SK-N-SH (cell line): ENCODE data around the gene C16orf92. TPM values are rescaled to one million over a fixed set of nuclear protein-coding genes. Genes with fewer than 3 reads are reported as not detected.

Experiments used
- CTCF ChIA-PET: fragments of 300-600, 350-600 bp; formaldehyde crosslinking; extraction: SDS; loops from one replicate; lab custom pipeline; 2021; lab: Yijun Ruan, JAX
- POLR2A ChIA-PET: fragments of 350-600 bp; sonication (Branson Sonifier 250); formaldehyde crosslinking; extraction: SDS; loops from one replicate; lab custom pipeline; 2020; ENCODE audit warnings: antibody characterized with exemption, inconsistent platforms; lab: Yijun Ruan, JAX
- DNase-seq: peaks from one replicate; pipeline ENCODE4 v3.0.0; 2012
- H2AFZ ChIP-seq: fragments of 200-600 bp; sonication (generic); 2 replicates; pipeline ENCODE4 v1.8.1; 2016; ENCODE audit warnings: antibody characterized with exemption, mild to moderate bottlenecking, low read depth
- H3F3A ChIP-seq: fragments of 200-600 bp; sonication (generic); replicated peaks from 2 replicates; pipeline ENCODE3; 2016; ENCODE audit warnings: antibody characterized with exemption, mild to moderate bottlenecking; ENCODE audit not compliant: insufficient read depth
- H3K27ac ChIP-seq, 2 experiments: fragments of 200-500 bp in 1 of 2; fragments of 200-600 bp in 1 of 2; sonication (Bioruptor generic) in 1 of 2; sonication (generic), shearing (Covaris generic) in 1 of 2; 2 replicates each; pipeline versions ENCODE4 v1.5.1 to v1.6.1; 2014 to 2016; ENCODE audit warnings: low read depth in 2 of 2, inconsistent platforms in 1 of 2, low read length in 1 of 2, mild to moderate bottlenecking in 1 of 2, mixed read lengths in 1 of 2
- H3K27me3 ChIP-seq: fragments of 200-600 bp; sonication (generic), shearing (Covaris generic); 2 replicates; pipeline ENCODE4 v1.6.1; 2016; ENCODE audit warnings: mixed run types; ENCODE audit not compliant: insufficient read depth
- H3K36me3 ChIP-seq, 2 experiments: fragments of 200-500 bp in 1 of 2; fragments of 200-600 bp in 1 of 2; sonication (Bioruptor generic) in 1 of 2; sonication (generic) in 1 of 2; replicated peaks in 1 of 2; 2 replicates each; pipeline versions ENCODE3 to v1.5.1; 2014 to 2016; ENCODE audit warnings: low read length in 1 of 2, mild to moderate bottlenecking in 1 of 2; ENCODE audit not compliant: insufficient read depth in 2 of 2, control insufficient read depth in 1 of 2
- H3K4me1 ChIP-seq, 2 experiments: fragments of 200-500 bp in 1 of 2; fragments of 200-600 bp in 1 of 2; sonication (Bioruptor generic) in 1 of 2; sonication (generic), shearing (Covaris generic) in 1 of 2; 2 replicates each; pipeline versions ENCODE4 v1.5.1 to v1.6.1; 2014 to 2016; ENCODE audit warnings: low read depth in 1 of 2, low read length in 1 of 2, mixed run types in 1 of 2; ENCODE audit not compliant: insufficient read depth in 2 of 2, control insufficient read depth in 1 of 2
- H3K4me2 ChIP-seq: fragments of 200-600 bp; sonication (generic), shearing (Covaris generic); 2 replicates; pipeline ENCODE4 v1.6.1; 2017; ENCODE audit warnings: mixed run types
- H3K4me3 ChIP-seq, 2 experiments: fragments of 200-500 bp in 1 of 2; fragments of 200-600 bp in 1 of 2; sonication (Bioruptor generic) in 1 of 2; sonication (generic), shearing (Covaris generic) in 1 of 2; 2 replicates each; pipeline versions ENCODE4 v1.5.1 to v1.8.1; 2014 to 2016; ENCODE audit warnings: low read depth in 2 of 2, inconsistent platforms in 1 of 2, low read length in 1 of 2, mild to moderate bottlenecking in 1 of 2, mixed read lengths in 1 of 2, moderate library complexity in 1 of 2
- H3K79me2 ChIP-seq: fragments of 200-600 bp; sonication (generic); 2 replicates; pipeline ENCODE4 v1.8.1; 2017; ENCODE audit warnings: mild to moderate bottlenecking; ENCODE audit not compliant: insufficient read depth
- H3K9ac ChIP-seq: fragments of 200-600 bp; sonication (generic); 2 replicates; pipeline ENCODE4 v1.6.1; 2017; ENCODE audit warnings: mixed run types
- H3K9me2 ChIP-seq: fragments of 200-600 bp; sonication (generic); 2 replicates; pipeline ENCODE4 v1.6.1; 2017; ENCODE audit warnings: mixed run types
- H3K9me3 ChIP-seq: fragments of 200-600 bp; sonication (generic); 2 replicates; pipeline ENCODE4 v1.6.1; 2017; ENCODE audit warnings: mixed run types, mild to moderate bottlenecking, moderate library complexity
- H4K20me1 ChIP-seq: fragments of 200-600 bp; sonication (generic); 2 replicates; pipeline ENCODE4 v1.6.1; 2017; ENCODE audit warnings: mild to moderate bottlenecking, mixed run types; ENCODE audit not compliant: insufficient read depth
- CHD2 ChIP-seq: fragments of 150-350 bp; IDR thresholded peaks from 2 replicates; pipeline ENCODE4 v1.6.1; 2018; ENCODE audit warnings: low read length; ENCODE audit not compliant: partially characterized antibody
- CTCF ChIP-seq: fragments of 200-600 bp; sonication (generic); IDR thresholded peaks from 2 replicates; pipeline ENCODE4 v1.6.1; 2017; ENCODE audit warnings: antibody characterized with exemption, mild to moderate bottlenecking, moderate library complexity
- EP300 ChIP-seq, 2 experiments: IDR thresholded peaks; 2 replicates each; pipeline versions ENCODE4 v1.4.0 to v1.6.1; 2012; ENCODE audit warnings: borderline replicate concordance in 1 of 2, low read depth in 1 of 2, low read length in 1 of 2
- FOXJ3 ChIP-seq: sonication (generic); formaldehyde crosslinking; IDR thresholded peaks from 2 replicates; pipeline ENCODE4 v1.5.1; 2020; ENCODE audit warnings: mild to moderate bottlenecking, missing genetic modification reagents
- FOXM1 ChIP-seq: IDR thresholded peaks from 2 replicates; pipeline ENCODE4 v1.4.0; 2012; ENCODE audit warnings: low read depth, mild to moderate bottlenecking
- GABPA ChIP-seq: IDR thresholded peaks from 2 replicates; pipeline ENCODE4 v1.4.0; 2012; ENCODE audit warnings: low read depth, mild to moderate bottlenecking
- MAX ChIP-seq: IDR thresholded peaks from 2 replicates; pipeline ENCODE4 v1.4.0; 2012; ENCODE audit warnings: low read depth
- NFIC ChIP-seq: IDR thresholded peaks from 2 replicates; pipeline ENCODE4 v1.4.0; 2012; ENCODE audit warnings: borderline replicate concordance
- POLR2AphosphoS5 ChIP-seq: IDR thresholded peaks from 2 replicates; pipeline ENCODE4 v1.6.1; 2012; ENCODE audit warnings: low read depth, low read length
- RFX5 ChIP-seq: IDR thresholded peaks from 2 replicates; pipeline ENCODE4 v1.6.1; 2012; ENCODE audit warnings: mild to moderate bottlenecking, improper control_type of control experiment, low read length
- TAF1 ChIP-seq: IDR thresholded peaks from 2 replicates; pipeline ENCODE4 v1.6.1; 2012; ENCODE audit warnings: low read depth, mild to moderate bottlenecking, low read length, moderate library complexity, borderline replicate concordance
- TEAD4 ChIP-seq: IDR thresholded peaks from 2 replicates; pipeline ENCODE4 v1.4.0; 2012; ENCODE audit warnings: mild to moderate bottlenecking, borderline replicate concordance; ENCODE audit not compliant: insufficient read depth
- YY1 ChIP-seq: IDR thresholded peaks from 2 replicates; pipeline ENCODE4 v1.4.0; 2012; ENCODE audit warnings: low read depth, mild to moderate bottlenecking
- WGBS: methylation state at CpG from one replicate; pipeline ENCODE4 v1.1.6; 2017; ENCODE audit warnings: low lambda C conversion rate; 5-methylcytosine and 5-hydroxymethylcytosine counted together
- polyA plus RNA-seq, 3 experiments: library from polyadenylated mRNA; depleted of rRNA; stranded (reverse); fragments of >200 nt; gene quantifications; 2 replicates each; pipeline ENCODE4 v1.2.3, GENCODE V29; 2012
- TF ChIP-seq, protein P1 (sequence below): fragments of 150-350 bp; IDR thresholded peaks from 2 replicates; pipeline ENCODE4 v1.6.1; 2016; ENCODE audit warnings: mild to moderate bottlenecking, low read depth, low read length

C16orf92 gene
- polyA plus RNA-seq, 1 of the 3 experiments (the other 2 are of a cell fraction): not detected

DNA sequence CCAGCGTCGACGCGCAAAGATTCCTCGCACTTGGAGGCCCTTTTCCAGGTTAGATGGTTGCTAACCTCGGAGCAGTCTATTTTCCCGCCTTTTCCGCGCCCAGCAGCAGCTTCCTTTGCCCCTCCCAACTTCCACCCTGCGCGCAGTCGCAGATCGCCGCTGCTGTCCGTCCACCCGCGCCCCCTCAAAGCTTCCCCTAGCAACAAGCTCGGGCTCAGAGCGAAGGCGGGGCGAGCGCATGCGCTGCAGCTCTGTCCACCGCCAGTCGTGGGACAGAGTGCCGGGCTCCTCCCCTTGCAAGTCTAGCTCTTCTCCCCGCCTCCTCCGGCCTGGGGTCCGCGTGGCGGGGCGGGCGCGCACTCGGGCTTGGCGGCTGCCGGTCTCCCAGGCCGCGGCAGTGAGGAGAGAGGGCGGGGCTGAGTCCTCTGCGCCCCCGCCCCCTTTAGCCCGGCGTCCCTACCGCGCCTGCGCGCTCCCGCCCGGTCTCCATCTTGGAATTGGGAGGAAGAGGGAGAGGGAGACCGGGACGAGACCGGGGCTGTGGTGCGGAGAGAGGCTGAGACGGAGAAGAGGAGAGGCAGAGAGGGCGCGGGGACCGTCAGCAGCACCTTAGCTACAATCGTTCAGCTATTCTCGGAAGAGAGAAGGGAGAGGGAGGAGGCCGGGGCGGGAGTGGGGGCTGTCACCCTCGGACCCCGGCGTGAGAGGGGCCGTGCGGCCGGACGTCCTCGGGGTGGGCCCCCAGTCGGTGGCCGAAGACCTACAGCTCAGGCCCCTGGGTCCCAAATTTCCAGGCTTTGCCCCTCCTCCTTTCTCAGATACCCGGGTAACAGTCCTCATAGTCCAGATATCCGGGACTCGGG is 49.4 kb upstream of the C16orf92 start, which contains the start of gene TAOK2 (continued):
- peak; percentile 91 for TF ChIP-seq YY1
- no peak for TF ChIP-seq TEAD4
- TF ChIP-seq, all 33 proteins: peak for 11

- Histone ChIP-seq H3K9me3 (no peaks in the 10 kb centered on the region), H2AFZ (peak overlapping the region; percentile 68), H3K27ac (peak overlapping the region; percentile 69 to 88), H3K4me2 (peak overlapping the region; percentile 99), H3K27me3 (no peaks in the 10 kb centered on the region), H3K79me2 (peaks cover 46% of the 10 kb centered on the region), H3K4me3 (peak overlapping the region; percentile 87 to 91), H3K36me3 (peaks cover 9 to 30% of the 10 kb centered on the region in 2 experiments), H4K20me1 (peaks cover 38% of the 10 kb centered on the region), H3K9ac (peak overlapping the region; percentile 82), H3K9me2 (no peaks in the 10 kb centered on the region), H3F3A (peaks cover 11% of the 10 kb centered on the region), H3K4me1 (peaks cover 20 to 25% of the 10 kb centered on the region in 2 experiments; a peak in 3 of 4 replicates)
- POLR2A ChIA-PET: no interaction called here
- peak; percentile 56 for DNase-seq
- WGBS: 3% methylated on average over 19 of the region's 31 CpGs
- CTCF ChIA-PET: interaction anchor here (0.8 to 8.2 kb wide), 7 partner anchors 9 to 167 kb away, joined by 3 to 41 read pairs (median 3); partner anchors contain the start of genes PAGR1 and TMEM219
- TF ChIP-seq EP300 (IDR thresholded peaks at IDR 0.05; ENCODE audit: borderline replicate concordance in 1 of 2, low read depth in 1 of 2, low read length in 1 of 2) (no peak), MAX (no peak), RFX5 (no peak), CHD2 (no peak), FOXJ3 (CRISPR knock-in tag) (no peak), GABPA (no peak), TAF1 (no peak), CTCF (no peak), YY1 (no peak), NFIC (no peak), FOXM1 (no peak), POLR2AphosphoS5 (no peak)
- TF ChIP-seq, protein P1, sequence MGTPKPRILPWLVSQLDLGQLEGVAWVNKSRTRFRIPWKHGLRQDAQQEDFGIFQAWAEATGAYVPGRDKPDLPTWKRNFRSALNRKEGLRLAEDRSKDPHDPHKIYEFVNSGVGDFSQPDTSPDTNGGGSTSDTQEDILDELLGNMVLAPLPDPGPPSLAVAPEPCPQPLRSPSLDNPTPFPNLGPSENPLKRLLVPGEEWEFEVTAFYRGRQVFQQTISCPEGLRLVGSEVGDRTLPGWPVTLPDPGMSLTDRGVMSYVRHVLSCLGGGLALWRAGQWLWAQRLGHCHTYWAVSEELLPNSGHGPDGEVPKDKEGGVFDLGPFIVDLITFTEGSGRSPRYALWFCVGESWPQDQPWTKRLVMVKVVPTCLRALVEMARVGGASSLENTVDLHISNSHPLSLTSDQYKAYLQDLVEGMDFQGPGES: no peak
Measured at GRCh38 chr16:29974291-29975133, 48.5 kb upstream of the C16orf92 start.
